IMR-90 (cell line): ENCODE measurements around the gene MATK.

Experiments used
- CEBPB ChIP-seq: IDR thresholded peaks from 2 replicates; pipeline ENCODE4 v1.6.1; 2012; ENCODE audit warnings: low read depth, low read length, improper control_type of control experiment
- CHD1 ChIP-seq: IDR thresholded peaks from 2 replicates; pipeline ENCODE4 v1.6.1; 2012; ENCODE audit warnings: low read depth, low read length, improper control_type of control experiment
- FOS ChIP-seq: fragments of 150-350 bp; IDR thresholded peaks from 2 replicates; pipeline ENCODE4 v1.6.1; 2016; ENCODE audit warnings: low read depth, low read length
- MAFK ChIP-seq: IDR thresholded peaks from 2 replicates; pipeline ENCODE4 v1.6.1; 2012; ENCODE audit warnings: low read depth, low read length, improper control_type of control experiment
- MAZ ChIP-seq: IDR thresholded peaks from 2 replicates; pipeline ENCODE4 v1.6.1; 2012; ENCODE audit warnings: low read depth, mild to moderate bottlenecking, low read length, improper control_type of control experiment, moderate library complexity, borderline replicate concordance
- NFE2L2 ChIP-seq: fragments of 150-350 bp; IDR thresholded peaks from 2 replicates; pipeline ENCODE4 v1.6.1; 2016; ENCODE audit warnings: low read depth, mild to moderate bottlenecking, low read length
- POLR2A ChIP-seq: IDR thresholded peaks from 2 replicates; pipeline ENCODE4 v1.6.1; 2012; ENCODE audit warnings: mild to moderate bottlenecking, low read depth, low read length
- RAD21 ChIP-seq: IDR thresholded peaks from 2 replicates; pipeline ENCODE4 v1.6.1; 2012; ENCODE audit warnings: low read length, improper control_type of control experiment
- RCOR1 ChIP-seq: IDR thresholded peaks from 2 replicates; pipeline ENCODE4 v1.6.1; 2012; ENCODE audit warnings: mild to moderate bottlenecking, low read length, improper control_type of control experiment; ENCODE audit not compliant: insufficient replicate concordance
- RFX5 ChIP-seq: IDR thresholded peaks from 2 replicates; pipeline ENCODE4 v1.8.0; 2012; ENCODE audit warnings: low read depth, mild to moderate bottlenecking, low read length, moderate library complexity
- SMC3 ChIP-seq: fragments of 150-350 bp; IDR thresholded peaks from 2 replicates; pipeline ENCODE4 v1.6.1; 2016; ENCODE audit warnings: low read depth, mild to moderate bottlenecking, antibody characterized with exemption, low read length, moderate library complexity
- TF ChIP-seq, protein P1 (sequence below): conservative IDR thresholded peaks from 2 replicates; pipeline ENCODE4 v1.5.1; 2012; ENCODE audit warnings: mild to moderate bottlenecking, low read depth, low read length, improper control_type of control experiment
- TF ChIP-seq, protein P2 (sequence below): fragments of 150-350 bp; IDR thresholded peaks from 2 replicates; pipeline ENCODE4 v1.6.1; 2017; ENCODE audit warnings: mild to moderate bottlenecking, antibody characterized with exemption, low read length, low read depth
- TF ChIP-seq, protein P3 (sequence below): fragments of 150-350 bp; IDR thresholded peaks from 2 replicates; pipeline ENCODE4 v1.6.1; 2016; ENCODE audit warnings: low read depth, mild to moderate bottlenecking, low read length, moderate library complexity, borderline replicate concordance

DNA sequence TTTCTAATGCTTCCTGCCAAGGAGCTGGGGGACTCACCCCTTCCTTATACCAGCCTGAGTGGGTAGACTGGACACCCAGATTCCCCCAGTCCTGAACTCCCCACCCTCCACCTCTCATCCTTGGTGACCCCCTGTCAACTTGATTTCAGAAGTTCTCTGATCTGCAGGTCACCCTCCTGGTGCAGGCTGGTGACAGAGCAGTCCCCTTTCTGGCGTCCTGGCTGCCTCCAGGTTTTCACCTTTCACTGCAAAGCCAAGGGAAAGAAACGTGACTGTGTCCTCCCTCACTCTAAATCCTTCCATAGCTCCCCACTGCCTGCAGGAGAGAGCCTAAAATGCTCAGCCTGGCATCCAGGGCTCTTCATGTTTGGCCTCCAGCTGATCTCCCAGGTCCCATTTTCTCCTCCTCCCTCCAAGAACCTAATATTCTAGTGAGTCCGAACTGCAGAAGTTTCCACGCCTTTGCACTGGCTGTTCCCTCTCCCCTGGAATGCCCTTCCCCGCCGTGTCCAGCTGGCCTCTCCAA, 4.1 kb upstream of the MATK start:
- TF ChIP-seq, protein P1, sequence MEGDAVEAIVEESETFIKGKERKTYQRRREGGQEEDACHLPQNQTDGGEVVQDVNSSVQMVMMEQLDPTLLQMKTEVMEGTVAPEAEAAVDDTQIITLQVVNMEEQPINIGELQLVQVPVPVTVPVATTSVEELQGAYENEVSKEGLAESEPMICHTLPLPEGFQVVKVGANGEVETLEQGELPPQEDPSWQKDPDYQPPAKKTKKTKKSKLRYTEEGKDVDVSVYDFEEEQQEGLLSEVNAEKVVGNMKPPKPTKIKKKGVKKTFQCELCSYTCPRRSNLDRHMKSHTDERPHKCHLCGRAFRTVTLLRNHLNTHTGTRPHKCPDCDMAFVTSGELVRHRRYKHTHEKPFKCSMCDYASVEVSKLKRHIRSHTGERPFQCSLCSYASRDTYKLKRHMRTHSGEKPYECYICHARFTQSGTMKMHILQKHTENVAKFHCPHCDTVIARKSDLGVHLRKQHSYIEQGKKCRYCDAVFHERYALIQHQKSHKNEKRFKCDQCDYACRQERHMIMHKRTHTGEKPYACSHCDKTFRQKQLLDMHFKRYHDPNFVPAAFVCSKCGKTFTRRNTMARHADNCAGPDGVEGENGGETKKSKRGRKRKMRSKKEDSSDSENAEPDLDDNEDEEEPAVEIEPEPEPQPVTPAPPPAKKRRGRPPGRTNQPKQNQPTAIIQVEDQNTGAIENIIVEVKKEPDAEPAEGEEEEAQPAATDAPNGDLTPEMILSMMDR, result no peak
- no peak for TF ChIP-seq SMC3
- no peak for TF ChIP-seq POLR2A
- no peak for TF ChIP-seq RAD21
- no peak for TF ChIP-seq CHD1
- no peak for TF ChIP-seq CEBPB
- TF ChIP-seq, protein P2, sequence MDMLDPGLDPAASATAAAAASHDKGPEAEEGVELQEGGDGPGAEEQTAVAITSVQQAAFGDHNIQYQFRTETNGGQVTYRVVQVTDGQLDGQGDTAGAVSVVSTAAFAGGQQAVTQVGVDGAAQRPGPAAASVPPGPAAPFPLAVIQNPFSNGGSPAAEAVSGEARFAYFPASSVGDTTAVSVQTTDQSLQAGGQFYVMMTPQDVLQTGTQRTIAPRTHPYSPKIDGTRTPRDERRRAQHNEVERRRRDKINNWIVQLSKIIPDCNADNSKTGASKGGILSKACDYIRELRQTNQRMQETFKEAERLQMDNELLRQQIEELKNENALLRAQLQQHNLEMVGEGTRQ, result no peak
- TF ChIP-seq MAFK, result no peak
- no peak for TF ChIP-seq RFX5
- no peak for TF ChIP-seq RCOR1
- no peak for TF ChIP-seq FOS
- no peak for TF ChIP-seq NFE2L2
- no peak for TF ChIP-seq MAZ
- TF ChIP-seq, protein P3, sequence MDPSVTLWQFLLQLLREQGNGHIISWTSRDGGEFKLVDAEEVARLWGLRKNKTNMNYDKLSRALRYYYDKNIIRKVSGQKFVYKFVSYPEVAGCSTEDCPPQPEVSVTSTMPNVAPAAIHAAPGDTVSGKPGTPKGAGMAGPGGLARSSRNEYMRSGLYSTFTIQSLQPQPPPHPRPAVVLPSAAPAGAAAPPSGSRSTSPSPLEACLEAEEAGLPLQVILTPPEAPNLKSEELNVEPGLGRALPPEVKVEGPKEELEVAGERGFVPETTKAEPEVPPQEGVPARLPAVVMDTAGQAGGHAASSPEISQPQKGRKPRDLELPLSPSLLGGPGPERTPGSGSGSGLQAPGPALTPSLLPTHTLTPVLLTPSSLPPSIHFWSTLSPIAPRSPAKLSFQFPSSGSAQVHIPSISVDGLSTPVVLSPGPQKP, result no peak
